K562 (cell line): ENCODE results near the gene DPP10. TPM values are rescaled to one million over a fixed set of nuclear protein-coding genes. Genes with fewer than 3 reads are reported as not detected.

ENCODE experiments used
- ATAC-seq: fragments of 200-7000 bp; cut with Tn5 transposase; 3 replicates; pipeline ENCODE4 v1.9.1; 2020; ENCODE audit warnings: moderate library complexity
- BruUV-seq: library from RNA; stranded (reverse); fragments of 400-500 nt; replicated peaks from 2 replicates; lab custom pipeline; 2021; lab: Mats Ljungman, UMichigan
- CTCF ChIA-PET: fragments of 300-600 bp; formaldehyde crosslinking; extraction: SDS; loops from one replicate; lab custom pipeline; 2021; ENCODE audit warnings: low intra/inter-chr PET ratio; lab: Yijun Ruan, JAX
- POLR2A ChIA-PET: fragments of 300-600, 350-650 bp; sonication (Branson Sonifier 250); formaldehyde crosslinking; extraction: SDS; loops from one replicate; lab custom pipeline; 2021; ENCODE audit warnings: antibody characterized with exemption, inconsistent platforms; lab: Yijun Ruan, JAX
- DNase-seq, 4 experiments: peaks; one replicate each; pipeline versions ENCODE4 v3.0.0 to v3.0.0-alpha.2; 2011 to 2018; ENCODE audit warnings: low spot score in 3 of 4, mixed read lengths in 3 of 4; ENCODE audit errors: extremely low read depth in 1 of 4
- FAIRE-seq: peaks from 2 replicates; lab custom pipeline; 2011; peaks lifted over from hg19 to GRCh38; lab: Jason Lieb, UNC
- H2AFZ ChIP-seq: 2 replicates; pipeline ENCODE4 v1.6.0; 2011; ENCODE audit warnings: low read depth, low read length, control low read depth, inconsistent platforms
- H3K27ac ChIP-seq: fragments of 200-600 bp; 3 replicates; pipeline ENCODE4 v1.8.0; 2011; ENCODE audit warnings: low read depth, mild to moderate bottlenecking, control low read depth, inconsistent platforms, low read length, moderate library complexity, mixed read lengths; ENCODE audit errors: extremely low read depth
- H3K27me3 ChIP-seq, 2 experiments: fragments of 300-600 bp in 1 of 2; 2 replicates in 1 of 2; 3 replicates in 1 of 2; pipeline versions ENCODE4 v1.6.0 to v1.8.0; 2011; ENCODE audit warnings: inconsistent platforms in 2 of 2, low read length in 2 of 2, mild to moderate bottlenecking in 1 of 2, mixed read lengths in 1 of 2, moderate library complexity in 1 of 2; ENCODE audit not compliant: control insufficient read depth in 2 of 2, insufficient read depth in 2 of 2
- H3K36me3 ChIP-seq: fragments of 300-600 bp; 3 replicates; pipeline ENCODE4 v1.8.0; 2011; ENCODE audit warnings: mild to moderate bottlenecking, low read length, inconsistent platforms; ENCODE audit not compliant: control insufficient read depth, insufficient read depth
- H3K4me1 ChIP-seq, 2 experiments: fragments of 200-600 bp in 1 of 2; replicated peaks in 1 of 2; 2 replicates in 1 of 2; 3 replicates in 1 of 2; pipeline versions ENCODE4 v1.5.1 to v1.8.0; 2011; ENCODE audit warnings: inconsistent platforms in 2 of 2, low read length in 2 of 2, mild to moderate bottlenecking in 1 of 2, mixed read lengths in 1 of 2, moderate library complexity in 1 of 2; ENCODE audit not compliant: control insufficient read depth in 2 of 2, insufficient read depth in 2 of 2
- H3K4me2 ChIP-seq: 2 replicates; pipeline ENCODE4 v1.6.1; 2011; ENCODE audit warnings: low read length, control low read depth, inconsistent platforms, mixed read lengths; ENCODE audit not compliant: insufficient read depth
- H3K4me3 ChIP-seq: fragments of 200-600 bp; sonication (generic), shearing (Covaris generic); 2 replicates; pipeline ENCODE4 v1.5.1; 2016; ENCODE audit warnings: control low read depth, inconsistent platforms
- H3K79me2 ChIP-seq: fragments of 200-600 bp; 3 replicates; pipeline ENCODE4 v1.8.0; 2011; ENCODE audit warnings: low read length, inconsistent platforms; ENCODE audit not compliant: control insufficient read depth, insufficient read depth
- H3K9ac ChIP-seq, 2 experiments: 2 replicates each; pipeline versions ENCODE4 v1.6.0 to v1.6.1; 2011; ENCODE audit warnings: low read depth in 2 of 2, low read length in 2 of 2, control low read depth in 1 of 2, inconsistent platforms in 1 of 2, mild to moderate bottlenecking in 1 of 2, mixed read lengths in 1 of 2; ENCODE audit not compliant: insufficient read depth in 1 of 2
- H3K9me1 ChIP-seq: one replicate; pipeline ENCODE4 v1.6.0; 2011; ENCODE audit warnings: inconsistent platforms, mild to moderate bottlenecking, low read length, moderate library complexity; ENCODE audit not compliant: control insufficient read depth, insufficient read depth
- H3K9me3 ChIP-seq: replicated peaks from 2 replicates; pipeline ENCODE4 v1.5.1; 2011; ENCODE audit warnings: low read depth, low read length, inconsistent platforms; ENCODE audit not compliant: control insufficient read depth, insufficient read depth
- H4K20me1 ChIP-seq: replicated peaks from 2 replicates; pipeline ENCODE4 v1.6.1; 2011; ENCODE audit warnings: low read length, inconsistent platforms, mixed read lengths; ENCODE audit not compliant: control insufficient read depth, insufficient read depth
- CTBP1 ChIP-seq: fragments of 450-650 bp; IDR thresholded peaks from 2 replicates; pipeline ENCODE4 v1.6.1; 2016; ENCODE audit warnings: borderline replicate concordance
- ETS2 ChIP-seq: IDR thresholded peaks from 2 replicates; pipeline ENCODE4 v1.6.1; 2016; ENCODE audit warnings: borderline replicate concordance, missing genetic modification characterization, mild to moderate bottlenecking, moderate library complexity, missing compliant biosample characterization; ENCODE audit not compliant: poor library complexity, severe bottlenecking
- HIVEP1 ChIP-seq: fragments of 250-450 bp; sonication (Bioruptor Pico); IDR thresholded peaks from 2 replicates; pipeline ENCODE4 v1.4.0; 2020; ENCODE audit warnings: mild to moderate bottlenecking
- MYNN ChIP-seq, 2 experiments: sonication (generic); formaldehyde crosslinking in 1 of 2; IDR thresholded peaks; 2 replicates each; pipeline versions ENCODE4 v1.5.0 to v1.6.1; 2016 to 2020; ENCODE audit warnings: antibody characterized with exemption in 1 of 2, missing genetic modification reagents in 1 of 2
- PHB ChIP-seq: fragments of 250-450 bp; sonication (Bioruptor Pico); IDR thresholded peaks from 2 replicates; pipeline ENCODE4 v1.5.0; 2021
- PHB2 ChIP-seq: fragments of 450-650 bp; IDR thresholded peaks from 2 replicates; pipeline ENCODE4 v1.6.1; 2017; ENCODE audit warnings: low read depth
- PML ChIP-seq: IDR thresholded peaks from 2 replicates; pipeline ENCODE4 v1.6.1; 2012; ENCODE audit warnings: low read length, inconsistent platforms
- ZNF316 ChIP-seq: fragments of 450-650 bp; IDR thresholded peaks from 2 replicates; pipeline ENCODE4 v1.6.1; 2016
- ZNF830 ChIP-seq: fragments of 250-450 bp; sonication (Bioruptor Pico); IDR thresholded peaks from 2 replicates; pipeline ENCODE4 v1.5.0; 2021; ENCODE audit warnings: mild to moderate bottlenecking
- WGBS: fragments of 100-300 bp; shearing (Covaris generic); methylation state at CpG from one replicate; pipeline ENCODE4 v1.1.6; 2016; ENCODE audit warnings: low coverage, mixed read lengths; ENCODE audit not compliant: insufficient coverage; ENCODE audit errors: missing lambda C conversion rate; 5-methylcytosine and 5-hydroxymethylcytosine counted together
- in situ Hi-C: fragments of 300-500 bp; cut with MboI; formaldehyde crosslinking; loops from 4 replicates; pipeline ENCODE4 v1.15.0; 2018; ENCODE audit warnings: inconsistent platforms, mixed read lengths
- intact Hi-C: fragments of 100-400 bp; cut with micrococcal nuclease; formaldehyde crosslinking; loops from 2 replicates; pipeline ENCODE4 v1.14.2; 2022
- polyA plus RNA-seq, 8 experiments: library from polyadenylated mRNA; depleted of rRNA in 4 of 8; stranded (reverse) in 5 of 8; unstranded in 3 of 8; fragments of >200 nt; fragmentation: Nextera tagmentation in 2 of 8; fragmentation: Illumina TruSeq in 1 of 8; extraction: Ambion mirVana in 2 of 8; extraction: Trizol in 1 of 8; gene quantifications; 2 replicates each; pipeline versions ENCODE4 v1.2.1 to v1.2.3, GENCODE V29; 2011 to 2014; ENCODE audit warnings: inconsistent platforms in 1 of 8, missing spikeins in 1 of 8
- total RNA-seq, 7 experiments: library from RNA; depleted of rRNA in 6 of 7; stranded (reverse); fragments of >200 nt in 6 of 7; fragmentation: Illumina TruSeq in 2 of 7; extraction: Trizol in 2 of 7; gene quantifications; 2 replicates each; pipeline versions ENCODE4 v1.2.1 to v1.2.3, GENCODE V29; 2011 to 2021; ENCODE audit warnings: low replicate concordance in 1 of 7
- TF ChIP-seq, protein P1 (sequence below): fragments of 450-650 bp; formaldehyde crosslinking; IDR thresholded peaks from 2 replicates; pipeline ENCODE4 v1.4.0; 2022; ENCODE audit warnings: missing genetic modification characterization
- TF ChIP-seq, protein P2 (sequence below): sonication (generic); formaldehyde crosslinking; IDR thresholded peaks from 2 replicates; pipeline ENCODE4 v1.8.0; 2023; ENCODE audit warnings: mild to moderate bottlenecking, missing genetic modification reagents

The DPP10 gene
- total and polyA plus RNA-seq, 9 of the 15 experiments (the other 6 are each of a cell fraction or from before 2014, with no cell fraction given), result not detected

DNA sequence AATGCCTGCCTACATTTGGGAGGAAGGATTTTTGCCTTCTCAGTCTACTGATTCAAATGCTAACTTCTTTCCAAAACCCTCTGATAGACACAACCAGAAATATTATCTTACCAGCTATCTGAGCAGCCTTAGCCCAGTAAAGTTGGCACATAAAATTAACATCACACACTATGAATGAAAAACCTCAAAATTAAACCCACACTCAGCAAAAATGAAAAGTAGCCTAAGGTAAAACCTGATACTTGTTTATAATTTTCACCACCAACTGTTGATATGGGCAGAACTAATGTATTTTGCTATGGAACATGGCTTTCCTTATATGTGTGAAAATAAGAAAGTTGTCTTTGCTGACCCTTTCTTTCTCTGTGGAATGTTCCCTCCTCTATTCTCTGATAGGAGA lies 226.0 kb downstream of the DPP10 start:
- intact Hi-C loops (no loop called here), in situ Hi-C loops (no loop called here)
- Histone ChIP-seq H3K27ac (no peak overlapping the region), H3K79me2 (no peaks in the 10 kb centered on the region), H3K4me3 (no peak overlapping the region), H3K9me3 (no peaks in the 10 kb centered on the region), H4K20me1 (no peaks in the 10 kb centered on the region), H3K27me3 (no peaks in the 10 kb centered on the region), H2AFZ (no peak overlapping the region), H3K9me1 (no peaks in the 10 kb centered on the region), H3K9ac (no peak overlapping the region), H3K36me3 (no peaks in the 10 kb centered on the region), H3K4me2 (no peak overlapping the region), H3K4me1 (no peaks in the 10 kb centered on the region)
- TF ChIP-seq ZNF316 (peak; percentile 42), HIVEP1 (CRISPR knock-in tag) (no peak)
- ATAC-seq (no peak), FAIRE-seq (no peak), DNase-seq (no peak)
- BruUV-seq, result no TSS peak
- ChIA-PET POLR2A (no interaction called here), CTCF (no interaction called here)

GRCh38 chr2:114683251-114683650 lies 240.8 kb downstream of the DPP10 start:
- intact Hi-C loops, result no loop called here
- Histone ChIP-seq H3K79me2 (no peaks in the 10 kb centered on the region), H3K36me3 (no peaks in the 10 kb centered on the region), H3K27ac (no peak overlapping the region), H3K9ac (no peak overlapping the region), H2AFZ (no peak overlapping the region), H3K9me1 (no peaks in the 10 kb centered on the region), H3K27me3 (no peaks in the 10 kb centered on the region), H3K4me2 (no peak overlapping the region), H3K9me3 (no peaks in the 10 kb centered on the region), H3K4me3 (no peak overlapping the region), H4K20me1 (no peaks in the 10 kb centered on the region), H3K4me1 (no peaks in the 10 kb centered on the region)
- BruUV-seq, result no TSS peak
- in situ Hi-C loops, result no loop called here
- ATAC-seq (no peak), DNase-seq (no peak), FAIRE-seq (no peak)
- ChIA-PET POLR2A (no interaction called here), CTCF (no interaction called here)
- WGBS, result 0% methylated on average over 1 of the region's 1 CpG
- TF ChIP-seq PML (no peak), PHB2 (no peak), PHB (CRISPR knock-in tag) (no peak), ZNF830 (CRISPR knock-in tag) (no peak), MYNN (IDR thresholded peaks at IDR 0.05) (no peak), MYNN (CRISPR knock-in tag; IDR thresholded peaks at IDR 0.05) (no peak), ETS2 (no peak), CTBP1 (no peak)
- TF ChIP-seq, protein P1, sequence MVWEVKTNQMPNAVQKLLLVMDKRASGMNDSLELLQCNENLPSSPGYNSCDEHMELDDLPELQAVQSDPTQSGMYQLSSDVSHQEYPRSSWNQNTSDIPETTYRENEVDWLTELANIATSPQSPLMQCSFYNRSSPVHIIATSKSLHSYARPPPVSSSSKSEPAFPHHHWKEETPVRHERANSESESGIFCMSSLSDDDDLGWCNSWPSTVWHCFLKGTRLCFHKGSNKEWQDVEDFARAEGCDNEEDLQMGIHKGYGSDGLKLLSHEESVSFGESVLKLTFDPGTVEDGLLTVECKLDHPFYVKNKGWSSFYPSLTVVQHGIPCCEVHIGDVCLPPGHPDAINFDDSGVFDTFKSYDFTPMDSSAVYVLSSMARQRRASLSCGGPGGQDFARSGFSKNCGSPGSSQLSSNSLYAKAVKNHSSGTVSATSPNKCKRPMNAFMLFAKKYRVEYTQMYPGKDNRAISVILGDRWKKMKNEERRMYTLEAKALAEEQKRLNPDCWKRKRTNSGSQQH, result no peak
- TF ChIP-seq, protein P2, sequence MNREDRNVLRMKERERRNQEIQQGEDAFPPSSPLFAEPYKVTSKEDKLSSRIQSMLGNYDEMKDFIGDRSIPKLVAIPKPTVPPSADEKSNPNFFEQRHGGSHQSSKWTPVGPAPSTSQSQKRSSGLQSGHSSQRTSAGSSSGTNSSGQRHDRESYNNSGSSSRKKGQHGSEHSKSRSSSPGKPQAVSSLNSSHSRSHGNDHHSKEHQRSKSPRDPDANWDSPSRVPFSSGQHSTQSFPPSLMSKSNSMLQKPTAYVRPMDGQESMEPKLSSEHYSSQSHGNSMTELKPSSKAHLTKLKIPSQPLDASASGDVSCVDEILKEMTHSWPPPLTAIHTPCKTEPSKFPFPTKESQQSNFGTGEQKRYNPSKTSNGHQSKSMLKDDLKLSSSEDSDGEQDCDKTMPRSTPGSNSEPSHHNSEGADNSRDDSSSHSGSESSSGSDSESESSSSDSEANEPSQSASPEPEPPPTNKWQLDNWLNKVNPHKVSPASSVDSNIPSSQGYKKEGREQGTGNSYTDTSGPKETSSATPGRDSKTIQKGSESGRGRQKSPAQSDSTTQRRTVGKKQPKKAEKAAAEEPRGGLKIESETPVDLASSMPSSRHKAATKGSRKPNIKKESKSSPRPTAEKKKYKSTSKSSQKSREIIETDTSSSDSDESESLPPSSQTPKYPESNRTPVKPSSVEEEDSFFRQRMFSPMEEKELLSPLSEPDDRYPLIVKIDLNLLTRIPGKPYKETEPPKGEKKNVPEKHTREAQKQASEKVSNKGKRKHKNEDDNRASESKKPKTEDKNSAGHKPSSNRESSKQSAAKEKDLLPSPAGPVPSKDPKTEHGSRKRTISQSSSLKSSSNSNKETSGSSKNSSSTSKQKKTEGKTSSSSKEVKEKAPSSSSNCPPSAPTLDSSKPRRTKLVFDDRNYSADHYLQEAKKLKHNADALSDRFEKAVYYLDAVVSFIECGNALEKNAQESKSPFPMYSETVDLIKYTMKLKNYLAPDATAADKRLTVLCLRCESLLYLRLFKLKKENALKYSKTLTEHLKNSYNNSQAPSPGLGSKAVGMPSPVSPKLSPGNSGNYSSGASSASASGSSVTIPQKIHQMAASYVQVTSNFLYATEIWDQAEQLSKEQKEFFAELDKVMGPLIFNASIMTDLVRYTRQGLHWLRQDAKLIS (CRISPR knock-in tag), result no peak
